GM19463 (cell line): Measurements from ENCODE around the gene CACNA2D4.
"Not testable (repeated sequence)": the region's sequence is repeated elsewhere in the genome, so short reads cannot be mapped to it uniquely, and the experiment has no call there.

ENCODE experiments used
- ATAC-seq: cut with Tn5 transposase; IDR thresholded peaks from one replicate; pipeline ENCODE4 v1.9.1; 2021; ENCODE audit warnings: mild to moderate bottlenecking, moderate library complexity; ENCODE audit not compliant: unreplicated experiment

Gene CACNA2D4, protein sequence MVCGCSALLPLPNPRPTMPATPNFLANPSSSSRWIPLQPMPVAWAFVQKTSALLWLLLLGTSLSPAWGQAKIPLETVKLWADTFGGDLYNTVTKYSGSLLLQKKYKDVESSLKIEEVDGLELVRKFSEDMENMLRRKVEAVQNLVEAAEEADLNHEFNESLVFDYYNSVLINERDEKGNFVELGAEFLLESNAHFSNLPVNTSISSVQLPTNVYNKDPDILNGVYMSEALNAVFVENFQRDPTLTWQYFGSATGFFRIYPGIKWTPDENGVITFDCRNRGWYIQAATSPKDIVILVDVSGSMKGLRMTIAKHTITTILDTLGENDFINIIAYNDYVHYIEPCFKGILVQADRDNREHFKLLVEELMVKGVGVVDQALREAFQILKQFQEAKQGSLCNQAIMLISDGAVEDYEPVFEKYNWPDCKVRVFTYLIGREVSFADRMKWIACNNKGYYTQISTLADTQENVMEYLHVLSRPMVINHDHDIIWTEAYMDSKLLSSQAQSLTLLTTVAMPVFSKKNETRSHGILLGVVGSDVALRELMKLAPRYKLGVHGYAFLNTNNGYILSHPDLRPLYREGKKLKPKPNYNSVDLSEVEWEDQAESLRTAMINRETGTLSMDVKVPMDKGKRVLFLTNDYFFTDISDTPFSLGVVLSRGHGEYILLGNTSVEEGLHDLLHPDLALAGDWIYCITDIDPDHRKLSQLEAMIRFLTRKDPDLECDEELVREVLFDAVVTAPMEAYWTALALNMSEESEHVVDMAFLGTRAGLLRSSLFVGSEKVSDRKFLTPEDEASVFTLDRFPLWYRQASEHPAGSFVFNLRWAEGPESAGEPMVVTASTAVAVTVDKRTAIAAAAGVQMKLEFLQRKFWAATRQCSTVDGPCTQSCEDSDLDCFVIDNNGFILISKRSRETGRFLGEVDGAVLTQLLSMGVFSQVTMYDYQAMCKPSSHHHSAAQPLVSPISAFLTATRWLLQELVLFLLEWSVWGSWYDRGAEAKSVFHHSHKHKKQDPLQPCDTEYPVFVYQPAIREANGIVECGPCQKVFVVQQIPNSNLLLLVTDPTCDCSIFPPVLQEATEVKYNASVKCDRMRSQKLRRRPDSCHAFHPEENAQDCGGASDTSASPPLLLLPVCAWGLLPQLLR

DNA sequence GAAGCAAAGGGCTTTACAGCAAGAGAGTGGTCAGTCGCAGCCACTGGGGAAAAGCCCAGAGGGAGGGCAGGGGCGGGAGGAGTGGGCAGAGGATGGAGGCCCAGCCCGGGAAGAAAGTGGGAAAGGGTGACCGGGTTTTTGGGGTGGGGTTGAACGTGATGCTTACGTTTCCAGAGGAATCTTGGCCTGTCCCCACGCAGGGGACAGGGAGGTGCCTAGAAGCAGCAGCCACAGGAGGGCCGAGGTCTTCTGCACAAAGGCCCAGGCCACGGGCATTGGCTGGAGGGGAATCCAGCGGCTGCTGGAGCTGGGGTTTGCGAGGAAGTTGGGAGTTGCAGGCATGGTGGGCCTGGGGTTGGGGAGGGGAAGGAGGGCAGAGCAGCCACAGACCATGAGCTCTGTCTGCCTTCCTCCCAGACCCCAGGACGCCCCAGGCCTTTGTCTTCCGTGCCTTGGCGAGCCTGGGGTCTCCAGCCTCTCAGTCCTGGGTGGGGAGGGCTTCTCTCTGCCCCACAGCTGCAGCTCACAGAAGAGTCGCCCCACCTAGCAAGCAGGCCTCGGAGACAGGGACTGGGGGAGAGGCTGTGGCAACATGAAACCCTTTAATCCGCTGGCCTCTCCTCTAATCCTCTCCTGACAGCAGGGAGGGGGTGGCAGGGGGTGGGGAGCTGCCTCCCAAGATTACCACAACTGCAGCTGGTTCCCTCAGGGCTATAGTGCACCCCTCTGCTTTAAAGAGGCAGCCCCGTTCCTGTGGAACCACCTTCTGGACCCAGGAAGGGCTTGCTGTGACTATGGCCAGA lies at the start of gene CACNA2D4:
Gene CACNA2D4, minus strand, starts transcription at position 572 of the 803 bp plus-strand sequence. Its CDS starts 179 bp downstream, at position 393.
- no peak for ATAC-seq

DNA sequence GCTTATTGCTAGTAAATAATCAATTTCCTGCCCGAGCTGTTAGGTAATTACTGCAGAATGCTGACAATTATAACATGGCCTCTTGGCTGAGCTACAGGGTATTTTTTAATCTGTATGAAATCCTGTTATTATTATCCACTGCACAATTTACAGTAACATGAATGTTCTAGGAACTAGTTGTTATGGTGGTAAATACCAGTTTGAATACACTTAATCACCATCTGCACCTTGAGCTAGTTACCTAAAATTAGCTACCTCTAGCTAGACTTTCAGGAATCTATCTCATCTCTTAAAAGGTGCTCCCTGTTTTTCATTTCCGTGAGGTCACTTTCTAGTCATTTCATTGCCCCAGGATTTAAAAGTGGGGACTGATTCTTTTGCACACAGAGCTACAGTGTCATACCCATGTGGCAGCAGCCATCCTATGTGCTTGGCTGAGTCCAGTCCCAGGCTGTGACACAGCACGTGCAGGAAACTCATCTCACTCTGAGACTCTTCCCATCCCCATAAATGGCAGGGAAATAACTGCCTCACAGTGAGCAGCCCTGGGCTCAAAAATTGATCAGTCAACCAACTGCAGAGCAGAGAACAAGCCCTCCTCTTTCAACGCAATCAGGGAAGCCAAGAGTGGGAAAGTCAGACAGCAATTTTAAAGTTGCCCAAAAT lies 48.2 kb upstream of the CACNA2D4 start:
- no peak for ATAC-seq

DNA sequence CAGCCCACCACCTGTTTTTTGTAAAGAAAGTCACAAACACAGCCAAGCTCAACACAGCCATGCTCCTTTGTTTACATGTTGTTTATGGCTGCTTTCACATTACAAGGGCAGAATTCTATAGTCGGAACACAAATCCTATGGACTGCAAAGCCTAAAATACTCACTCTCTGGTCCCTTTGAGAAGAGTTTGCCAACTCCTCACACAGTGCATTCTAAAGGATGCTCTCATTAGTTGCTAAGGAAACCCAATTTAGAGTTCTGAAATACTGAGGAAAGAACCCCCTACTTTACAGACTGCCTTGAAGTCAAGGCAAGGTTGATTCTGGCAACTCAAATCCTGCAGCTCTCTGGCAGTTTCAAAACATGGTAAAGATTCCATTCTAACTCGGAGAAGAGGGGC lies 47.5 kb upstream of the CACNA2D4 start:
- ATAC-seq: no peak

DNA sequence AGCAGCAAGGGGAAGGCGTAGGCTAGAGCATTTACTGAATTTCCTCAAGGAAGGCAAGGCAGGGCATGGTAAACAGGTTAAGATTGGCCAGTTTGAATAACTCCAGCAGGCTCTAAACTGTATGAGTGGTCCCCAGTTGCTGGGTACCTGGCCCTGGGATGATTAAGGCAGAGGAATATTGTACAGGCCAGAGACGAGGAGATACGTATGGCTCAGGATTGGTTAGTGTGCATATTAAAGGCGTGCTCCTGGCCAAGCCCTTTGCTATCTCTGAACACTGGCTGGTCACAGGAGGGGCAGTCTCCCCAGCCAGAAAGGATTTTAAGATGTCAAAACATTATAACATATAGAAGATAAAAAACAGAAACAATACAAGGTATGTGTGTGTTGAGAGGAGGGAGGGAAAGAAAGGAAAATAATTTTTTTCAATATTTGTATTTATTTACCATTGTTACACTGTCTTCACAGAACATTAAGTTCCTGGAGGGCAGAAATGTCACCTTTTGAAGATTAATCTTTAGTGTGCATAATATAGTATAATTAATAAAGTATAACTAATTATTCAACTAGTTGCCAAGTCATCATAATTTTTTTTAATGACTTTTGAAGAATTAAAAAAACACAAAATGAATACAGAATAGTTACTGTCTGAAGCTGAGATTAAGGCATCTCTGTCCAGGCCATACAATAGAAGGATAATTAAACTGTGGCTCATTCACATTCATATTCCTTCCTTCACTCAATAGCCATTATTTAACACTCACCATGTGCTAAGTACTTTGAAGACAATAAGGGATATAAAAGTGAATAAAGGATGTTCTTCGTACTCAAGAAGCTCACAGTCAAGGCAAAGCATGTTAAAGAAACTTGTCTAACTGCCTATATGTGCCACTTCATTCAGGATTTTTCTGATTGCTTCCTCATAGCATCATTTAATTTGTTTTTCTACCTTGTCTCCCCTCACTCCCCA lies 43.9 kb upstream of the CACNA2D4 start:
- no peak for ATAC-seq

DNA sequence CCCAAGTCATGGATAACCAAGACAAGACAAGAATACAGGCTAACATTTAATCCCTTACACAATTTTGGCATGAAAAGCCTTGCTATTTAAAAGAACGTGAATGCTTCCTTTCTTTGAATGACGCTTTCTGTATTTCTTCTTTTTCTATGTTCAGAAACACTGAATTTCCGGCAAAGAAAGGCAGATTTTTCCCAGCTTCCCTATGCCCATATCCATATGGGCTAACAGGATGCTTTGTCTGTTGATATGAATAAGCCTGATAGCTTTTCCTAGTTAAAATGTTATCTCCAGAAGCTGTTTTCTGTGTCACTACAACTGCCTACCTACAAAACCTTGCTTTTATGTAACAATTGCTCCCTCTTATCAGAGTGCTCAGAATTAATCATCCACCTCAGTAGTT lies 38.3 kb upstream of the CACNA2D4 start:
- no peak for ATAC-seq

DNA sequence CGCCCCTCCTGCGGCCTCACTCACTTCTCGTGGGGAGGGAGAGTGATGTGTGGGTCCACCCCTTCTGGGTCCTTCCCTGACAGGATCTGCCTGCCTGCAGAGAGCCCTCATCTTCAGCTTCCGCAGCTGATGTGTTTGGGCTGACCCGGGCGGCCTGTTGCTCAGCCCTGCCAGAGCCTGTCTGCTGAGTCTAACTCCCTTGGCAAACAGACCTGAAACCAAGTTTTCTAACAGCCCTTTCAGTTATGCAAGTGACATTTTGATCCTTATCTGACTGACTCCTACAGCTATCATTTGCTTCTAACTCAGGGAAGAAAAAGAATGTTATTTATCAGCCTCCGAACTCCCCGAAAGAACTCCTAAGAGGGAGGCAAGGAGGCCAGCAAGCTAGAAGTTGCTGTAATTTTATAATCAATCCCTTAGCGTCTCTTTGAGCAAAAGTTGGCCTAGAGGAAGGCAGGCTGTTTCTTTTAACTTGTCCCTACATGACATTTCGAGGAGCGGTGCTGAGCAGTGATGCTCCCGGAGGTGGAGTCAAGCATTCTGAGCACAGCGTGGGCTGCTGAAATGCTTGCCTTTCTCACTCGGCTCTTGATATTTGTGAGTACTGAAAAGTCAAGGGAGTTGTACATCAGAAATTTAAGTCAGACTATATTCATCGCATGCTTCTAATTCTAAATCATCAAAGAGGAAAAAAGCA lies 31.5 kb upstream of the CACNA2D4 start:
- ATAC-seq: no peak

DNA sequence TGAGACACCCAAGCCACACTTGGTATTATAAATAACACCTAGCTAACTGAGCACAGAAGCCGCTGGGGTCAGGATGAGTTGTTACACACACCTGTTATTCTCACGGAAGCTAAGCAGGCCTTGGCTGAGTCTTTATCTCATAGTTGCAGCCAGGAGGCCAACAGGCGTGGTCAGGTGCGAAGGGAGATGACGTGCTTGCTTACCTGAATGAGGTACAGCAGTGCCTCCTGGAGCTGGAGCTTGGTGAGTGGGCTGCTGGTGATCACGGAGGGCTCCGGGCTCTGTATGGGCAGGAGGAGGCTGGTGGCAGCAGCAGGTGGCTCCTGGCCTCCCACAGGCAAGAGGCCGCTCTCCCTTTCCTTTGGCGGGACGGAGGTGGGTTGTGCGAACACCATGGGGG lies 30.4 kb upstream of the CACNA2D4 start:
- no peak for ATAC-seq

DNA sequence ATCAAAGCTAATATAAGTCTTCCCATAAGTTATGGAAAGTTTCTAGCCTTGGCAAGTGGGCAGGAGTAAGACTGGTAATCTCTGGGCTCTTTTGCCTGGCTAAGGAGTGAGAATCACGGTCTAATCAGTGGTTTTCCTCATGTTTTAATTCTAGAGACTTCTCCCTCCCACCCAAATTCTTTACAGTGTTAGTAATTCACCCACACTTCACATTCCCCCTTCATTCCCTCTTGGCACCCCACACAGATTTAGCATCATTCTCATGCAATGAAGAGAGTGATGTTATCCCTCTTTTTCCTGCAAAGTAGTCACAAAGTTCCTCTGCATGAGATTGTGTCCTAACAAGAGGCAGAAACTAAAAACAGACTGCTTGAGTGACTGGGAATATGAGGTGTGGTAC lies 28.6 kb upstream of the CACNA2D4 start:
- no peak for ATAC-seq

DNA sequence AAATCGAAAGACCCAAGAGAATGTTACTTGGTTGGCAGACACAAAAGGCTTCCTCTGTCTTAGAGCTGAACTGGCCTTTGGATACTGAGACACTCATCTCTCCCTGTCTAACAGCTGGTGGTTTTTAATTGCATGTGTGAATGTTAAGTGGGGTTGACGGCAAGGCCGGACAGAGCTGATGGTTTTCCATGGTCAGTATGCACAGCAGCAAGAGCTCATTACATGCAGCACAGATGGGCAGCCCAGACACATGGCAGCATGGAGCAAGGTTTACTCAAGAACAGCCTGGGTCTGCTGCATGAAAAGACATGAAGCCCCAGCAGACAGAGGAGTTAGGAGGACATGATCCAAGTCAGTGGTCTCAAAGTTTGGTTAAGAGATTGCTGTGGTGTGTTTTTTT lies 27.8 kb upstream of the CACNA2D4 start:
- no peak for ATAC-seq

DNA sequence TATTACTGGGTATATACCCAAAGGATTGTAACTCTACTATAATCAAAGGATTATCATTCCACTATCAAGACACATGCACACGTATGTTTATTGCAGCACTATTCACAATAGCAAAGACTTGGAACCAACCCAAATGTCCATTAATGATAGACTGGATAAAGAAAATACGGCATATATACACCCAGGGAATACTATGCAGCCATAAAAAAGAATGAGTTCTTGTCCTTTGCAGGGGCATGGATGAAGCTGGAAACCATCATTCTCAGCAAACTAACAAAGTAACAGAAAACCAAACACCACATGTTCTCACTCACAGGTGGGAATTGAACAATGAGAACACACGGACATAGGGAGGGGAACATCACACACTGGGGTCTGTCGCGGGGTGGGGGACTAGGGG lies 27.1 kb upstream of the CACNA2D4 start:
- not testable (repeated sequence) for ATAC-seq

DNA sequence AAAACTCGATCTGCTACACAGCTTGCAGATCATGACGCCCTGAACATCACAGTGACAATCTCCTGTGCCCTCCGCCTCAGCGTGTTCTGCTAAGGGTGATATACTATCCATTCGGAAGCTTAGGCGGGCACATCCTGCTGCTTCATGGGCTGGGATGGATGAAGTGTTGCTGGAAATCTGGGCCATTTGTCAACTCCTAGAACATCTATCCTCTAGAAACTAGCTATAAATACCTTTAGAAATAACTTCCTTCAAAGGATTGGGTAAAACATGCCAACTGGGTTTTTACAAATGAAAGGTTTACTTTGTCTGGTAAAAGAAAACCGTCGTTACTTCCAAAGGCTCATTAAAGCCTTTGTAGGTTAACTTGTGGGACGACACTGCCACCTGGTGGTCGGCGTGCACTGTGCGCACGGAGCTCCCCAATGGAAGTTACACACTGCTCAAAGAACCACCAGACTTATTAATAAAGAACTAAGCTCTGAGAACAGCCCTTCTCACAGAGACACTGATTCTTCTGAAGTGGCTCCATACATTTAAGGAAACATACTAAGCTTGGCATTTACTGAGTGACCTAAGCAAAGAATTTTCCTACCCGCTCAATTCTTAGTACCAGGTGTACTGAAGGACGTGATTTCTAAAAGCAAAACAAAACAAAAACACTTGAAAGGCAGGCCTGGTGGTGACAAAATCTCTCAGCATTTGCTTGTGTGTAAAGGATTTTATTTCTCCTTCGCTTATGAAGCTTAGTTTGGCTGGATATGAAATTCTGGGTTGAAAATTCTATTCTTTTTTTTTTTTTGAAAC lies 21.6 kb upstream of the CACNA2D4 start:
- ATAC-seq: peak; percentile 68

DNA sequence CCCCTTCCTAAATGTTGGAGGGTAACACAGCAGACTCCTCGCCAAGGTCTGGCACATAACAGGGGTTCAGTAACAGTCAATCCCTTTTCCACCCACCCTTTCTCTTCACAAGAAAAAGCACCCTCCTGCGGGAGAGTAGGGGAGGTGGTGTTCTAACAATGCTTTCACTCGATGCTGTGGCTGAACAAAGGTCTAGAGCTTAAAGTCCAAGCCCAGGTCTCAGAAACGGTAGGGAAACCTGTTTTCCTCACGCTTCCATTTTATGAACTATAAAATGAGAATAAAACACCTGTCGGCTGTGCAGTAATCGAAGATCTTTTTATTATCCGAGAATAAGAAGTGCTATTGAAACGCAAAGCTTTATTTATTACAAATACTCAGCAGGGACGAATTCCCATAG lies 20.9 kb upstream of the CACNA2D4 start:
- no peak for ATAC-seq

DNA sequence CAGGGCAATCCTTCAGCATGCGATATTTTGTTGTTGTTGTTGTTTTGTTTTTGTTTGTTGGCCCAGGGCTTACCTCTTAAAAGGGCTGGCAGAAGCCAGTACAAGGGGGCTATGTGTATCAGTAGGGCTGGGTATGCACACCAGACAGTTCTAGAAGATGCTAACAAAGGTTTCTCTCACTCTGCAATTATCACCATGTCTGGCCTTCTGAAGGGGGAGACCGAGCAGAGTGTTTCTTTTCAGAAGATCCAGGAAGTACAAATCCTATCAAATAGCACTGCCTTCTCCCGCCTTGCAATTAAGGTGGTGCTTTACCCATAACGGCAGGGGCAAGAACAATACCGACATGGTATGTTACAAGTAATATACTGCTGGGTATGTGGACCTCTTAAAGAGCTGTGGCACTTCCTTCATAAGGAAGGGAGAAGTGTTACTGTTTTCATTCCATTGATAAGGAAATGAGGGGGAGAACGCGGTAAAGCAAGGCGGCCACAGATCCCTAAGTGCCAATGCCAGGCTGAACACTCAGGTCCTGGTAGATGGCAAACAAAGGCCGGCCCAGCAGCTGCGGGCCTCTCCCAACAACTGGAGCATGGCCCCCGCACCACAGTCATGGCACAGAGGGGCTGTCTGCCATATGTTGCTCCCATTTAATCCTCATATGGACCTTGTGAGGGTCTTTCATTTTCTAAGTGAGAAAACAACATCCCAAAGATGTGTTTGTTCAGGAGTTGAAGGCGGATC lies 19.2 kb upstream of the CACNA2D4 start:
- no peak for ATAC-seq

DNA sequence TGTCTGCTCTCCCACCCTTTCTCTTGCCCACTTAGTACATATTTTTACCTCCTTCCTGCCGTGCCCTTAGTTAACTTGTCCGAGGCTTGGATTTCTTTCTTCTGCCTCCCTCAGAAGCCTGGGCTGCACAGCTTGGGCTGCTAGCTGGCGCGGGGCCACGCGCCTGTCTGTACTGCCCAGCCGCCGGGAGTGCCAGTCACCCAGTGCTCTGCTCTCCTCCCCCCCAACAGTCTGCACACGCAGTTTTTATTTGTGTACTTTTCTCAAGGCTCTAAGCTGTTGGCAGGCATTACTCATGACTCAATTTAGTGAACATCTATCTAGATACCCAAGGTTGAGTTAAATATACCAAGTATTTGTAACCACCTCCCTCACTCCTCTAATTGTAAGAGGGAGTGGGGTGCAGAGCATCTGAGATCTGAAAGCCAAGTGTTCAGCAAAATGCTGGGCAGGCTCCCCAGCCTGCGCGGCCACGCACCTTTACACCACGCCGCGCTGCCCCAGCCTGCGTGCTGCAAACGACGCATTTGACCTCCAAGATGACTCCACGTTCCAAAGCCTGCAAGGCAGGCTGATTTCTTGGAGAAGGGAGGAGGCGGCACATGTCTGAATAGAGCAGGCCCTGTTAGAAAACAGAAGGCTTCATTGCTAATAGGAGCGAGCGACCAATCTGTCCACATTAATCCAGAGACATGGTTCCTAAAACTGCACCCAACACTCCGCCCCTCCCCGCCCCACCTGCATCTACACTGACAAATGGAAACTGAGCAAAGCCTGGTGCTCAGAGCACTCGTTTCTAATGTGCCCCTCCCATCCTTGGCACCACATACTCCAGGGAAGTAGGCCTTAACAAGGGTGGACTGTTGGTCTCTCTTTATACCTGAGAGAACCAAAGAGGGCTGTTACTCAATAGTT lies 18.2 kb upstream of the CACNA2D4 start:
- no peak for ATAC-seq

DNA sequence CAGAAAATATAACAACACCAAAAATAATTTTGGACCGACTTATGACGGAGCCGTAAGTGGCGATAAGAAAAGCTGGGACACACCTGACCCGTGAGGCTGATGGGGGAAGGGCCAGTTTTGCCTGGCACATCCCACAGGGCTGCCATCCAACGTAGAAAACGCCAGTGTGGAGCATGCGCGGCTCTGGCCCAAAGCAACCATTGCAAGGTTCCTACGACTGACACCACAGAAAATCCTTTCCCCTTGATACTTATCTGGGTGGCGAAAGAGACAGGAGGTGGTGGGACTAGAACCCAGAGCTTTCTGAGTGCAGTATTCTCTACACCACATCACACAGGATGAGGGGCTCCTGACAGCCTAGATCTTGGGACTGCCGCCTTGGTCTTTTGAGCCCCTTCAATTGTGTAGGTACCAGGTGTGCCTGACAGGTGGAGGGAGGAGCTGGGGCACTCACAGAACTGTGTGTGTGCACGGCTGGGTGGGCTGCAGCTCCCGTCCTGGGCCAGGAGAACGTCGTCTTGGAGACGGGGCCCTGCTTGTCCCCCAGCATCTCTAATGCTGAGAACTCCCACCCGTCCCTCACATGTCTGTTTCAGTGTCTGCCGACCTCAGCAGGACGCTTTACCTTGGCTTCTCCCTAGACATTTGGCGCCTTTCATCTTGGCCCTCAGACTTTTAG lies 17.4 kb upstream of the CACNA2D4 start:
- no peak for ATAC-seq
